Type B pancreatic cell (in vitro differentiated cells): ENCODE data around the gene ELMOD1. TPM values are rescaled to one million over a fixed set of nuclear protein-coding genes. Genes with fewer than 3 reads are reported as not detected.

Experiments
- DNase-seq: peaks from one replicate; pipeline ENCODE4 v3.0.0; 2021; ENCODE audit warnings: mixed read lengths; ENCODE audit not compliant: unreplicated experiment; ENCODE audit errors: extremely low spot score
- H3K27ac Mint-ChIP-seq: 2 replicates; pipeline ENCODE4 v1.8.0; 2021; ENCODE audit warnings: mild to moderate bottlenecking, mixed read lengths
- H3K27me3 Mint-ChIP-seq: 2 replicates; pipeline ENCODE4 v1.8.0; 2021; ENCODE audit warnings: mixed read lengths
- H3K36me3 Mint-ChIP-seq: 2 replicates; pipeline ENCODE4 v1.8.0; 2021; ENCODE audit warnings: mixed read lengths
- H3K4me1 Mint-ChIP-seq: one replicate; pipeline ENCODE4 v1.8.0; 2021; ENCODE audit warnings: mixed read lengths; ENCODE audit not compliant: unreplicated experiment
- H3K4me3 Mint-ChIP-seq: 2 replicates; pipeline ENCODE4 v1.8.0; 2021; ENCODE audit warnings: mild to moderate bottlenecking, mixed read lengths
- H3K9me3 Mint-ChIP-seq: 2 replicates; pipeline ENCODE4 v1.8.0; 2021; ENCODE audit warnings: mixed read lengths
- total RNA-seq: library from RNA; stranded (reverse); gene quantifications from 2 replicates; pipeline ENCODE4 v1.2.1, GENCODE V29; 2021; ENCODE audit warnings: low replicate concordance
- TF ChIP-seq, protein P1 (sequence below): fragments of 200-600 bp; sonication (generic); conservative IDR thresholded peaks from 2 replicates; pipeline ENCODE4 v1.5.0; 2021; ENCODE audit warnings: antibody characterized with exemption, mild to moderate bottlenecking

ELMOD1 gene
- total RNA-seq, 1 donor from 2014 or later, result 4.0 TPM

DNA sequence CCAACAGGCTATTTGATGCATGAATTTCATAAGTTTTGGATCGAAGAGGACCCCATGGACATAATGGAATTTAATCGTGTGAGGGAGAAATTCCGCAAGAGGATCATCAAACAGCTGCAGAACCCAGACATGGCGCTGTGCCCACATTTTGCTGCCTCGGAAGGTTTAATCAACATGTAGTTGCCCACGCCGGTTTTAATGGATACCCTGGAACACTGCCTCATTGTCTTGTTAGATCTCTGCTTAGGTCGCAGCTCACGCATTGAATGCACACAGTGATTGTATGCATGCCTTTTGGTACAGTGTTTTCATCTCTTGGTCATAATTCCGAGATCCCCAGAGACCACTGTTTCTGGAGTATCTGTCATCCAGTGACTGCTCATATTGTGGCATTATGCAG is 74.1 kb downstream of the ELMOD1 start:
- no peaks in the 10 kb centered on the region for H3K36me3 Mint-ChIP-seq
- no peak overlapping the region for H3K27ac Mint-ChIP-seq
- no peak overlapping the region for H3K4me3 Mint-ChIP-seq
- no peak for DNase-seq
- H3K9me3 Mint-ChIP-seq, result peaks cover 5% of the 10 kb centered on the region
- H3K27me3 Mint-ChIP-seq, result no peaks in the 10 kb centered on the region
- H3K4me1 Mint-ChIP-seq, result no peaks in the 10 kb centered on the region
- TF ChIP-seq, protein P1, sequence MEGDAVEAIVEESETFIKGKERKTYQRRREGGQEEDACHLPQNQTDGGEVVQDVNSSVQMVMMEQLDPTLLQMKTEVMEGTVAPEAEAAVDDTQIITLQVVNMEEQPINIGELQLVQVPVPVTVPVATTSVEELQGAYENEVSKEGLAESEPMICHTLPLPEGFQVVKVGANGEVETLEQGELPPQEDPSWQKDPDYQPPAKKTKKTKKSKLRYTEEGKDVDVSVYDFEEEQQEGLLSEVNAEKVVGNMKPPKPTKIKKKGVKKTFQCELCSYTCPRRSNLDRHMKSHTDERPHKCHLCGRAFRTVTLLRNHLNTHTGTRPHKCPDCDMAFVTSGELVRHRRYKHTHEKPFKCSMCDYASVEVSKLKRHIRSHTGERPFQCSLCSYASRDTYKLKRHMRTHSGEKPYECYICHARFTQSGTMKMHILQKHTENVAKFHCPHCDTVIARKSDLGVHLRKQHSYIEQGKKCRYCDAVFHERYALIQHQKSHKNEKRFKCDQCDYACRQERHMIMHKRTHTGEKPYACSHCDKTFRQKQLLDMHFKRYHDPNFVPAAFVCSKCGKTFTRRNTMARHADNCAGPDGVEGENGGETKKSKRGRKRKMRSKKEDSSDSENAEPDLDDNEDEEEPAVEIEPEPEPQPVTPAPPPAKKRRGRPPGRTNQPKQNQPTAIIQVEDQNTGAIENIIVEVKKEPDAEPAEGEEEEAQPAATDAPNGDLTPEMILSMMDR, result no peak

DNA sequence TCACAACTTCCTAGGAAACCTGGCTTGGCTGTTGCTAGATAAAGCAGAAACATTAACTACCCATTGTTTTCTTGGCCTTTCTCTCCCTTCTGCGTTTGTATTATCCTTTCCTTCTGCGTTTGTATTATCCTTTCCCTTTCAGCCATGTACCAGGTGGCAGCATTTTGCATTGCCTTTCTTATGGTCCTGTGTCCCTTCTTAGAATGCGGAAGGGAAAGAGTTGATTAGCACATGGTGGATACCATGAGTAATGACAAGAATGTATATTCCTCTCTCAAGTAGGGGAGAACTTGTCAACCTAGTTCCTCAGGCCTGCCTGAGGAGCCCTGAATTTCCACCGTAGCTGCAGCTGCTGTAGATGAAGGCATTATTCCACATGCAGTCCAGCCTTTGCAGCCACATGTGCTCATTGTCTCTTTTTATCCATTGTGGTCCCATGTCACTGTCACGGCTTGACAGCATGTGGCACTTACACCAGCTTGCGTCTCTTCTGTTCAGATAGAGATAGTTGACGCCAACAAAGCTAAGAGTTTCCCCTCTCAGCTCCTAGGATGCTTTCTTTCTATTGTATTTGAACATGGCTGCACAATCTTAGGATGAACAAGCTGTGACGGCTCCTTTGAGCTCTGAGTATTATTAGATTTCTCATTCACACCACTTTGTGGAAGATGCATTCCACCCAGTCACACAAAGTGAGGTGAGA is 76.1 kb downstream of the ELMOD1 start:
- no peak for DNase-seq
- no peaks in the 10 kb centered on the region for H3K27me3 Mint-ChIP-seq
- H3K4me3 Mint-ChIP-seq, result no peak overlapping the region
- no peaks in the 10 kb centered on the region for H3K36me3 Mint-ChIP-seq
- no peaks in the 10 kb centered on the region for H3K4me1 Mint-ChIP-seq
- TF ChIP-seq, protein P1, result no peak
- no peak overlapping the region for H3K27ac Mint-ChIP-seq
- H3K9me3 Mint-ChIP-seq, result no peaks in the 10 kb centered on the region

- DNase-seq, result no peak
- Mint-ChIP-seq H3K4me1 (no peaks in the 10 kb centered on the region), H3K4me3 (no peak overlapping the region), H3K27me3 (no peaks in the 10 kb centered on the region), H3K36me3 (no peaks in the 10 kb centered on the region), H3K27ac (no peak overlapping the region), H3K9me3 (no peaks in the 10 kb centered on the region)
- TF ChIP-seq, protein P1, result no peak
Measured at GRCh38 chr11:107669191-107669740, 78.3 kb downstream of the ELMOD1 start.

DNA sequence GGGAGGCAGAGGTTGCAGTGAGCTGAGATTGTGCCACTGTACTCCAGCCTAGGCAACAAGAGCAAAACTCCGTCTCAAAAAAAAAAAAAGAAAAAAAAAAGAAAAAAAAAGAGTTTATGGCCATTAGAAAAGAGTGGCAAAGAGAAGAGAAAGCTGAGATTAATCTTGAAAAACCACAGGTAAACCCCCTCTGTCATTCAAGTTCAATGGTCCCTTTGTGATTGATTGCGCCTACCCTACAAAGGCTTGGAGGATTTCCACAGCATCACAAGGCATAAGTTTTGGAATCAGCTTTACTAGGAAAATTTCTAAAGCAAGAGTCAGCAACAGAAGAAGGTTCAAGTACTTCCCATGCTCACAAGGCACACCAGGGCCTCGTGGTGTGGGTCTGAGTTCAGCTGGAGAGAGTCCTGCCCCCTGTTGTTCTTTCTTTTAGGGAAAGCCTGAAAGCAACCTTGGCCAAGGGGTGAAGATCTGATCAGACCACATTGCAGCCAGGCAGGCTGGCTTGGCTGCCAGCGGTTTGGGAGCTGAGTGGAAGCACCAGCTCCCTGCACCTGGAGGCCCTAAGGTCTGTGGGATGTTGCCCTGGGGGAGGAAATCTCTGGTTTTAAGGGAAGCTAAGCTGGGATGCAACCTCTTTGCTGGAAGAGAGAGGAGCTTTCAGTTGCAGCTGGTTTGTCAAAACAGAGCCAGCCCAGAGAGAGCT is 79.1 kb downstream of the ELMOD1 start:
- H3K27me3 Mint-ChIP-seq, result no peaks in the 10 kb centered on the region
- H3K36me3 Mint-ChIP-seq, result no peaks in the 10 kb centered on the region
- DNase-seq, result no peak
- no peak overlapping the region for H3K4me3 Mint-ChIP-seq
- no peaks in the 10 kb centered on the region for H3K9me3 Mint-ChIP-seq
- TF ChIP-seq, protein P1, result no peak
- H3K4me1 Mint-ChIP-seq, result no peaks in the 10 kb centered on the region
- H3K27ac Mint-ChIP-seq, result no peak overlapping the region

- TF ChIP-seq, protein P1, result no peak
- DNase-seq, result no peak
- Mint-ChIP-seq H3K36me3 (no peaks in the 10 kb centered on the region), H3K4me3 (no peak overlapping the region), H3K4me1 (no peaks in the 10 kb centered on the region), H3K27ac (no peak overlapping the region), H3K27me3 (no peaks in the 10 kb centered on the region), H3K9me3 (no peaks in the 10 kb centered on the region)
Measured at GRCh38 chr11:107675902-107676301, 85.0 kb downstream of the ELMOD1 start.
